Measurements from ENCODE around the gene BEST3.

- TF ChIP-seq, protein P1, sequence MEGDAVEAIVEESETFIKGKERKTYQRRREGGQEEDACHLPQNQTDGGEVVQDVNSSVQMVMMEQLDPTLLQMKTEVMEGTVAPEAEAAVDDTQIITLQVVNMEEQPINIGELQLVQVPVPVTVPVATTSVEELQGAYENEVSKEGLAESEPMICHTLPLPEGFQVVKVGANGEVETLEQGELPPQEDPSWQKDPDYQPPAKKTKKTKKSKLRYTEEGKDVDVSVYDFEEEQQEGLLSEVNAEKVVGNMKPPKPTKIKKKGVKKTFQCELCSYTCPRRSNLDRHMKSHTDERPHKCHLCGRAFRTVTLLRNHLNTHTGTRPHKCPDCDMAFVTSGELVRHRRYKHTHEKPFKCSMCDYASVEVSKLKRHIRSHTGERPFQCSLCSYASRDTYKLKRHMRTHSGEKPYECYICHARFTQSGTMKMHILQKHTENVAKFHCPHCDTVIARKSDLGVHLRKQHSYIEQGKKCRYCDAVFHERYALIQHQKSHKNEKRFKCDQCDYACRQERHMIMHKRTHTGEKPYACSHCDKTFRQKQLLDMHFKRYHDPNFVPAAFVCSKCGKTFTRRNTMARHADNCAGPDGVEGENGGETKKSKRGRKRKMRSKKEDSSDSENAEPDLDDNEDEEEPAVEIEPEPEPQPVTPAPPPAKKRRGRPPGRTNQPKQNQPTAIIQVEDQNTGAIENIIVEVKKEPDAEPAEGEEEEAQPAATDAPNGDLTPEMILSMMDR (IDR thresholded peaks at IDR 0.05), result no peak
- TF ChIP-seq POLR2A (IDR thresholded peaks at IDR 0.05), result no peak
Measured at GRCh38 chr12:69694123-69694522, 5.0 kb downstream of the BEST3 start.
